Measurements from ENCODE around the gene VRTN. TPM values are rescaled to one million over a fixed set of nuclear protein-coding genes. Genes with fewer than 3 reads are reported as not detected.

Gene VRTN
- not detected in 5 replicates for total RNA-seq (2022; extraction: Qiagen RNA extraction)

DNA sequence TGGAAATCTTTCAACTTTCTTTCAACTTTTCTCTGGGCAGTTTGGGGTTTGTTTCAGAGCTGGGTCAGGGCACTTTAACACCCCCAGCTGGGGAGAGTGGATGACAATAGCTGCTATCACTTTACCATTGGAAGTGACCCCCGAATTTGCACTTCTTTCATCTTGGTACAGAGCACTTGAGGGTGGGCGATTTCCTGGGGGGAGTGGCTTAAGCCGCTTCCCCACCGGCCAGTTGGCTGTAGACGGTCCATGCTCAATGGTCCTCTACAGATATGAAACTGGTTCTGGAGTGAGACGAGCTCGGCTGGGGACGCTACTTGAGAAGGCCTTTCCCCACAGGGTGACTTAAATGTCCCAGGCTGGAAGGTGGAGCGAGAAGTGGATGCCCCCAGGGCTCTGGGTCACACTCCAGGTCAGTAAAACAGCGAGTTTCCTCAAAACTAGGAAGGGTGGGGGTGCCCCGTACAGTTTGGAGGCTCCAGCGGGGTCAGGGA, at the start of gene VRTN:
VRTN (plus strand) TSS at position 231 of the 494 bp plus-strand sequence. CDS start 8,313 bp downstream, outside the sequence.

GRCh38 chr14:74302634-74303569, 45.4 kb upstream of the VRTN start, which contains the start of gene ABCD4:
TSS of gene ABCD4 (minus strand) at chr14:74302934. CDS start at chr14:74302912, 22 bp downstream.

Other genes starting within 250 kb of the VRTN start
- not detected in 5 replicates for gene VSX2, start 109.0 kb upstream of the VRTN start, total RNA-seq (2022; extraction: Qiagen RNA extraction)
- 26.8 to 38.4 TPM (median 35.6 TPM) in 5 replicates for gene ABCD4, start 45.5 kb upstream of the VRTN start, total RNA-seq (2022; extraction: Qiagen RNA extraction)
- 0.05 TPM in 1 of 5 replicates, not detected in the others for gene SYNDIG1L, start 77.7 kb downstream of the VRTN start, total RNA-seq (2022; extraction: Qiagen RNA extraction)
- 221 to 331 TPM (median 238 TPM) in 5 replicates for gene NPC2, start 144.8 kb downstream of the VRTN start, total RNA-seq (2022; extraction: Qiagen RNA extraction)
- 37.9 to 47.9 TPM (median 45.4 TPM) in 5 replicates for gene ISCA2, start 145.3 kb downstream of the VRTN start, total RNA-seq (2022; extraction: Qiagen RNA extraction)

All from A549 treated with CORT108297 at 1 μM for 4 hours (cell line).